Measurements from ENCODE around the gene R3HDM4. TPM values are rescaled to one million over a fixed set of nuclear protein-coding genes. Genes with fewer than 3 reads are reported as not detected.

Gene R3HDM4
- polyA plus RNA-seq, 1 experiment = 24.0 TPM

DNA sequence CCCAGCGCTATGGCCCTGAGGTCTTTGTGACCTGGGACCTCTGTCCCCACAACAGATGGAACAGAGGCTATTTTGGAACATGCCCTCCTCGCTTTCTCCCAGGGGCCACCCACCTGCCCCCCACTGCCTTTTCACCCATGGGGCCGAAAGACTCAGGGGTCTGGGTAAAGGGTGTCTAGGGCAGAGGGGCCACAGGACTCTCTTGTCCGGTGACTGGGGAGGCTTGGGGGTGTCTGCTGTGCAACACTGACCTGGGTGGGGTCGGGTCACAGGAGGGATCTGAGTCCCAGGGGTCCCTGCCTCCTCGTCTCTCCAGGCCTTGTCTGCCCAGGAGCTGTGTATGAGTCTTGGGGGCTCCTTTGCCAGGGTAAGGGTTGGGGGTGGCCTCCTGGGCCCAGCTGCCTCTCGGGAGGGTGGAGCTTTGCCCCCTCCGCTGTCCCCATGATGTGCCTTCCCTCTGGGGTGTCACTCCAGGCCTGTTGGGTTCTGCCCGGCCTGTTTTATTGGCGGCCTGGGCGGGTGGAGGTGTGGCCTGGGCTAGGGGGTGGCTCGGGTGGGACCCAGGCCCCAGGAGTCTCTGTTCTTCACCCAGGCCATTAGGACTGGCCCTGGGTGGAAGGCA is 14.9 kb upstream of the R3HDM4 start:
- H3K9me3 ChIP-seq (ENCODE audit: control insufficient read depth, insufficient read depth, low read length) = no peaks in the 10 kb centered on the region; the same call in 1 of the 2 replicates
- no peak overlapping the region for H3K27ac ChIP-seq (ENCODE audit: low read depth, low read length)
- H3K27me3 ChIP-seq (ENCODE audit: control insufficient read depth, insufficient read depth, low read length) = no peaks in the 10 kb centered on the region
- TF ChIP-seq, protein P1, sequence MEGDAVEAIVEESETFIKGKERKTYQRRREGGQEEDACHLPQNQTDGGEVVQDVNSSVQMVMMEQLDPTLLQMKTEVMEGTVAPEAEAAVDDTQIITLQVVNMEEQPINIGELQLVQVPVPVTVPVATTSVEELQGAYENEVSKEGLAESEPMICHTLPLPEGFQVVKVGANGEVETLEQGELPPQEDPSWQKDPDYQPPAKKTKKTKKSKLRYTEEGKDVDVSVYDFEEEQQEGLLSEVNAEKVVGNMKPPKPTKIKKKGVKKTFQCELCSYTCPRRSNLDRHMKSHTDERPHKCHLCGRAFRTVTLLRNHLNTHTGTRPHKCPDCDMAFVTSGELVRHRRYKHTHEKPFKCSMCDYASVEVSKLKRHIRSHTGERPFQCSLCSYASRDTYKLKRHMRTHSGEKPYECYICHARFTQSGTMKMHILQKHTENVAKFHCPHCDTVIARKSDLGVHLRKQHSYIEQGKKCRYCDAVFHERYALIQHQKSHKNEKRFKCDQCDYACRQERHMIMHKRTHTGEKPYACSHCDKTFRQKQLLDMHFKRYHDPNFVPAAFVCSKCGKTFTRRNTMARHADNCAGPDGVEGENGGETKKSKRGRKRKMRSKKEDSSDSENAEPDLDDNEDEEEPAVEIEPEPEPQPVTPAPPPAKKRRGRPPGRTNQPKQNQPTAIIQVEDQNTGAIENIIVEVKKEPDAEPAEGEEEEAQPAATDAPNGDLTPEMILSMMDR (IDR thresholded peaks at IDR 0.05; ENCODE audit: low read depth, low read length) = no peak
- CTCF ChIA-PET = interaction anchor here (0.6 kb wide), 1 partner anchor 57 kb away, joined by 3 read pairs; no protein-coding TSS in a partner anchor
- POLR2A ChIA-PET = no interaction called here
- DNase-seq (ENCODE audit: low read depth, low spot score) = no peak
- H3K4me3 ChIP-seq (ENCODE audit: low read depth, low read length) = peak overlapping the region; percentile 83

DNA sequence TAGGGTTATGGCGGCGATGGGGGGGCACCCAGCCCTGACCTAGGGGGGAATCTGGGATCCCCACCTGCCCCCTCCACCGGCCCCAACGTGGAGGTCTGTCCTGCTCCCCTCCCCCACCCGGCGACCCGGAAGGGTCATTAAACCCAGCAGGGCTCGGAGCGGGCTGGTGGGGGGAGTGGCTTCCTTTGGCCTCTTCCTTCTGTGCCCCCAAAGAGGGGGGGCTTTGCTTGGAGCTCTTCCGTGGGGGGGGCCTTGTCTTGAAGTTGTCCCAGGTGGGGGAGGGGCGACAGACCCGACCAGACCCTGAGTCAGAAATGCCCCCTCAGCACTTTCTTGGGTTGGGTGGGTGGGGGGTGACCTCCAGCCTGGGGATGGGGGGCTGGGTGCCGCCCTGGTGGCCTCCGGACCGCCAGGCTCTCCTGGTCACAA is 14.3 kb upstream of the R3HDM4 start:
- POLR2A ChIA-PET = no interaction called here
- H3K4me3 ChIP-seq (ENCODE audit: low read depth, low read length) = peak overlapping the region; percentile 83
- TF ChIP-seq, protein P1 (IDR thresholded peaks at IDR 0.05; ENCODE audit: low read depth, low read length) = no peak
- no peaks in the 10 kb centered on the region for H3K27me3 ChIP-seq (ENCODE audit: control insufficient read depth, insufficient read depth, low read length)
- DNase-seq (ENCODE audit: low read depth, low spot score) = no peak
- H3K9me3 ChIP-seq (ENCODE audit: control insufficient read depth, insufficient read depth, low read length) = no peaks in the 10 kb centered on the region; the same call in 1 of the 2 replicates
- CTCF ChIA-PET = interaction anchor here (0.6 kb wide), 1 partner anchor 57 kb away, joined by 3 read pairs; no protein-coding TSS in a partner anchor
- H3K27ac ChIP-seq (ENCODE audit: low read depth, low read length) = no peak overlapping the region

DNA sequence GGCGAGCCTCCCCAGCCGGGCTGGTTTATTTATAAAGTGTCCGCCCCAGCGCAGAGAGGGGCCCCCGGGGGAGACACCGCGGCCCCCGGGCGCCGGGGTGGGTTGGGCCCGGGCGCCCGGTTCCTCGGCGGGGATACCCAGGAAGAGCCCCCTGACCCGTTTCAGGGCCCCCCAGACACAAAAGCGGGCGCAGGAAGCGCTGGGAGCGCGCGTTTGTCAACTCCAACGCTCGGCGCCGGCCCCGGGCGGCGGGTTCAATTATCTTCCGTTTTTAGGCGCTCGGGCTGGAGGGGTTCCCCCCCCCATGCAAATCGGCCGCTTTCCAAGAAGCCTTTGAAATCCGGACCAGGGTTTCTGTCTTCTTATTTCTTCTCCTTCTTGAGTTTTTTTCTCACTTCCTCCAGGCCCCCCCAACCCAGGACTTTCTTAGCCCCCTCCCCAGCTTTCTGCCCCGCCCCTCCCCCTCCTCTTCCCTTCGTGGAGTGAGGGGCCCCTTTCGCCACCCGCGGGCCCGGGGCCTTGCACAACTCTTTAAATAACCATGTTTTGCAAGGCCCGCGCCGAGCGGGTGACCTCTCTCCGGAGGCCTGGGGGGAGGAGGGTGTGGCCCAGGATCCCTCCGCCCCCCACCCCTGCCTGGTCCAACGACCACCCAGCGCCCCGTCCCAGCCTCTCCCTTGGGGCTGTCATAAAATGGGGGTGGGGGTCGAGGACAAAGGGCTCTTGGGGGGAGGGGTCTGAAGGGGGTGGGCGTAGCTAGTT is 13.8 kb upstream of the R3HDM4 start:
- TF ChIP-seq, protein P1 (IDR thresholded peaks at IDR 0.05; ENCODE audit: low read depth, low read length) = no peak
- Histone ChIP-seq H3K27ac (ENCODE audit: low read depth, low read length) (peak overlapping the region; percentile 65), H3K27me3 (ENCODE audit: control insufficient read depth, insufficient read depth, low read length) (no peaks in the 10 kb centered on the region), H3K4me3 (ENCODE audit: low read depth, low read length) (peak overlapping the region; percentile 83), H3K9me3 (ENCODE audit: control insufficient read depth, insufficient read depth, low read length) (no peaks in the 10 kb centered on the region; the same call in 1 of the 2 replicates)
- POLR2A ChIA-PET = no interaction called here
- CTCF ChIA-PET = no interaction called here
- no peak for DNase-seq (ENCODE audit: low read depth, low spot score)

DNA sequence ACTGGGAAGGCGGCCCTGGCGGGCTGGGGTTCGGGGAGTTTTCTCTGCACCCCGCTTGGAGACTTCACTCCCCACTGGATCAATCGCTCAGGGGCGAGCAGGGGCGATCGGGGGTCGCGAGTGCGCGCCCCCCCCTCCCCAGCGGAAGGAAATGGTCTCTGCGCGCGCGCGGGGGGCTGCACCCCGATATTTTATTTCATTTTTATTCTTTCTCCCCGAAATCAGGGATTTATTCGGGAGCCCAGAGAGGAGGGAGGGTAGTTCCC is 13.2 kb upstream of the R3HDM4 start:
- no peaks in the 10 kb centered on the region for H3K27me3 ChIP-seq (ENCODE audit: control insufficient read depth, insufficient read depth, low read length)
- H3K4me3 ChIP-seq (ENCODE audit: low read depth, low read length) = peak overlapping the region; percentile 83
- no peaks in the 10 kb centered on the region; the same call in 1 of the 2 replicates for H3K9me3 ChIP-seq (ENCODE audit: control insufficient read depth, insufficient read depth, low read length)
- POLR2A ChIA-PET = no interaction called here
- peak overlapping the region; percentile 65 for H3K27ac ChIP-seq (ENCODE audit: low read depth, low read length)
- CTCF ChIA-PET = no interaction called here
- TF ChIP-seq, protein P1 (IDR thresholded peaks at IDR 0.05; ENCODE audit: low read depth, low read length) = no peak
- no peak for DNase-seq (ENCODE audit: low read depth, low spot score)
